ENCODE results near the gene TNIK.

DNA sequence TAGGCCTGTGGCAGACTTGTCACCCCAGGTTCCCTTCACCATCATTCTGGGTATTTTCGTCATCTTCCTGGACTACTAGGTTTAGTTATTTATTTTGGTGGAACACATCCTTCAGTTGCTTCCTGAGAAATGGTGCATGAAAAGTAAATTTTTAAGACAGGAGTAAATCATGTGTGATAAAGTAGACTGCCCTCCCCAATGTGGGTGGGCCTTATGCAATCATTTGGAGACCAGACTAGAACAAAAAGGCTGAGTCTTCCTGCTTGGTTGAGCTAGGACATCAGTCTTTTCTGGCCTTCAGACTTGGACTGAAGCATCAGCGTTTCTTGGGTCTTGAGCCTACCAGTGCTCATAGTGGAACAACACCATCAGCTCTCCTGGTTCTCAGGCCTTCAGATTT is 382.9 kb downstream of the TNIK start:
- TF ChIP-seq, protein P1, sequence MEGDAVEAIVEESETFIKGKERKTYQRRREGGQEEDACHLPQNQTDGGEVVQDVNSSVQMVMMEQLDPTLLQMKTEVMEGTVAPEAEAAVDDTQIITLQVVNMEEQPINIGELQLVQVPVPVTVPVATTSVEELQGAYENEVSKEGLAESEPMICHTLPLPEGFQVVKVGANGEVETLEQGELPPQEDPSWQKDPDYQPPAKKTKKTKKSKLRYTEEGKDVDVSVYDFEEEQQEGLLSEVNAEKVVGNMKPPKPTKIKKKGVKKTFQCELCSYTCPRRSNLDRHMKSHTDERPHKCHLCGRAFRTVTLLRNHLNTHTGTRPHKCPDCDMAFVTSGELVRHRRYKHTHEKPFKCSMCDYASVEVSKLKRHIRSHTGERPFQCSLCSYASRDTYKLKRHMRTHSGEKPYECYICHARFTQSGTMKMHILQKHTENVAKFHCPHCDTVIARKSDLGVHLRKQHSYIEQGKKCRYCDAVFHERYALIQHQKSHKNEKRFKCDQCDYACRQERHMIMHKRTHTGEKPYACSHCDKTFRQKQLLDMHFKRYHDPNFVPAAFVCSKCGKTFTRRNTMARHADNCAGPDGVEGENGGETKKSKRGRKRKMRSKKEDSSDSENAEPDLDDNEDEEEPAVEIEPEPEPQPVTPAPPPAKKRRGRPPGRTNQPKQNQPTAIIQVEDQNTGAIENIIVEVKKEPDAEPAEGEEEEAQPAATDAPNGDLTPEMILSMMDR (IDR thresholded peaks at IDR 0.05; ENCODE audit: low read depth, low read length, poor library complexity, severe bottlenecking) = no peak
- TF ChIP-seq EZH2phosphoT487 (IDR thresholded peaks at IDR 0.05; ENCODE audit: borderline replicate concordance, low read length) = no peak

Data from DOHH2 (cell line).